Measurements from ENCODE around the gene PCSK5. TPM values are rescaled to one million over a fixed set of nuclear protein-coding genes. Genes with fewer than 3 reads are reported as not detected.

Gene PCSK5
- total RNA-seq, 4 donors from 2014 or later: 9.6 to 41.8 (median 15.1) TPM

DNA sequence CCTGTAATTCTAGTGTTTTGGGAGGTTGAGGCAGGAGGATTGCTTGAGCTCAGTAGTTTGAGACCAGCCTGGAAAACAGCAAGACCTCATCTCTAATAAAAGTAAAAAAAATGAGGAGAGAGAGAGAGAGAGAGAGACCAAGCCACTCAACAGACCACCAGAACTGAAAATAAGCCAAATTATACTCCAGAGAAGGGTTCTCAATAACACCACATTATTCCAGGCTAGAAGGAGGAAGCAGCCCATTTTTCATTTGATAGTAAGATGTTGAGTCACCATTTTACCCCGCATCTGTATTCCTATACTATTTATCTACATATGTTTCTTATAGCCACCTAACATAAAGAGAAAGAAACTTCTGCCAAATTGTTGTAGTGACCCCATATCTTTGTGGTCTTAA, 134.8 kb downstream of the PCSK5 start:
- Histone ChIP-seq H3K4me3 (replicated peaks in 1 of 3) (no peak overlapping the region), H3K4me1 (no peaks in the 10 kb centered on the region), H3K27ac (no peak overlapping the region), H3K27me3 (no peaks in the 10 kb centered on the region), H3K9me3 (no peaks in the 10 kb centered on the region), H3K36me3 (no peaks in the 10 kb centered on the region)
- TF ChIP-seq, protein P1, sequence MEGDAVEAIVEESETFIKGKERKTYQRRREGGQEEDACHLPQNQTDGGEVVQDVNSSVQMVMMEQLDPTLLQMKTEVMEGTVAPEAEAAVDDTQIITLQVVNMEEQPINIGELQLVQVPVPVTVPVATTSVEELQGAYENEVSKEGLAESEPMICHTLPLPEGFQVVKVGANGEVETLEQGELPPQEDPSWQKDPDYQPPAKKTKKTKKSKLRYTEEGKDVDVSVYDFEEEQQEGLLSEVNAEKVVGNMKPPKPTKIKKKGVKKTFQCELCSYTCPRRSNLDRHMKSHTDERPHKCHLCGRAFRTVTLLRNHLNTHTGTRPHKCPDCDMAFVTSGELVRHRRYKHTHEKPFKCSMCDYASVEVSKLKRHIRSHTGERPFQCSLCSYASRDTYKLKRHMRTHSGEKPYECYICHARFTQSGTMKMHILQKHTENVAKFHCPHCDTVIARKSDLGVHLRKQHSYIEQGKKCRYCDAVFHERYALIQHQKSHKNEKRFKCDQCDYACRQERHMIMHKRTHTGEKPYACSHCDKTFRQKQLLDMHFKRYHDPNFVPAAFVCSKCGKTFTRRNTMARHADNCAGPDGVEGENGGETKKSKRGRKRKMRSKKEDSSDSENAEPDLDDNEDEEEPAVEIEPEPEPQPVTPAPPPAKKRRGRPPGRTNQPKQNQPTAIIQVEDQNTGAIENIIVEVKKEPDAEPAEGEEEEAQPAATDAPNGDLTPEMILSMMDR (IDR thresholded peaks at IDR 0.05): no peak
- no peak for TF ChIP-seq POLR2A (IDR thresholded peaks at IDR 0.05)
- DNase-seq: no peak
- 84 to 98% methylated on average over 1 of the region's 1 CpG for WGBS, 2 donors
- intact Hi-C loops (cut with DNase I): no loop called here

DNA sequence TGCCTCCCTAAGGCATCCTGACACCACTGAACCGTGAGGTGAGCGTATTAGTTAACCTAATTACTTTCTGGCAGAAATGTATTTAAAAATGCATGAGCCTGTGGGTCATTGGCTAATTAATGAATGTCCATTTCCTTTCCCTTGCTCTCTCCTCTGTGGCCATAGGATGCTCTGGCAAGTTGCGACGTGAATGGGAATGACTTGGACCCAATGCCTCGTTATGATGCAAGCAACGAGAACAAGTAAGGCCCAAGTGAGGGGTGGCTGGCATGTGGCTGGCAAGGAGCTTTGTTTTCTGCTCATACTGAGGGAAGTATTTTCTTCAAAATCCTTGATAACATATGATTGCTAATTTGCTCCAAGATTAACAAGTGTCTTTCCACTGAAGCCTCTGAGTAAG, 136.3 kb downstream of the PCSK5 start:
- H3K27ac ChIP-seq: no peak overlapping the region
- H3K4me1 ChIP-seq: no peaks in the 10 kb centered on the region
- DNase-seq: no peak
- intact Hi-C loops (cut with DNase I): no loop called here
- no peak overlapping the region for H3K4me3 ChIP-seq (replicated peaks in 1 of 3)
- 96 to 97% methylated on average over 6 of the region's 6 CpGs for WGBS, 2 donors
- TF ChIP-seq, protein P1 (IDR thresholded peaks at IDR 0.05): no peak
- no peak for TF ChIP-seq POLR2A (IDR thresholded peaks at IDR 0.05)
- no peaks in the 10 kb centered on the region for H3K27me3 ChIP-seq
- no peaks in the 10 kb centered on the region for H3K9me3 ChIP-seq
- no peaks in the 10 kb centered on the region for H3K36me3 ChIP-seq

DNA sequence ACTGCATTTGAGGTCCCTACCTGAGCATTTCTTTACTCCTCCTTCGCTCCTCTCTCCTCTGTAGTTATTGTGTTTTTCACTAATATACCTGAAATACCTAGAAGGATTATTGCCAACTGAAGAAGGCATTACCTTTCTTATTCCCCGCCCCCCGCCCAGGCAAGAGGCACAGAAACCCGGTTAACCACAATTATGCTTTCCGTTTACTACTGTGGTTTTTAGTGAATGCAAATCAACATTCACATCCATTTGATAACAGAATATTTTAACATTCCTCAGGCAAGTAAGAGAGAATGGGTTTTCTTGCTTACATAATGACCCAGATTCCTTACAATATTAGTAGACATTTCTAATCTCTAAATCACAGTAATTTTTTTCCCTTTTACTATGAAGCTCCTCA, 136.9 kb downstream of the PCSK5 start:
- Histone ChIP-seq H3K4me3 (replicated peaks in 1 of 3) (no peak overlapping the region), H3K36me3 (no peaks in the 10 kb centered on the region), H3K4me1 (no peaks in the 10 kb centered on the region), H3K27me3 (no peaks in the 10 kb centered on the region), H3K9me3 (no peaks in the 10 kb centered on the region), H3K27ac (no peak overlapping the region)
- no peak for TF ChIP-seq POLR2A (IDR thresholded peaks at IDR 0.05)
- TF ChIP-seq, protein P1 (IDR thresholded peaks at IDR 0.05): no peak
- 88 to 95% methylated on average over 5 of the region's 5 CpGs for WGBS, 2 donors
- no peak for DNase-seq
- intact Hi-C loops (cut with DNase I): no loop called here

DNA sequence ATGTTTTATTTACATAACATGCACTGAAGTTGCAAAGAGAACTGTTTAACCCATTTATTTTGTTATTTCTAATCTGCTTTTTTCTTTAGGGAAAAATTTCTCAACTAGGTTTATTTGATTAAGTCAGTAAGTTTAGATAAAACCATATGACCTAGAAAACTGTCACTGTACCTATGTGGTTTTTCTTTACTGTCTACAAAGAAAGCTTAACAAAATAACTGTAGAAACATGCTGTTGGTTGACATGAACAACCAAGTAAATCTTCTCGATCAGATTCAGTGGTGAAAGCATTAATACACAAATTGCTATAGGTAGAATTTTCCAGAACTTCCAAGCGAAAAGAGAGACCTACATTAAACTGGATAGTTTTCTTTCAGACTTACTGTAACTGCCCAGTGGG, 137.4 kb downstream of the PCSK5 start:
- H3K4me3 ChIP-seq (replicated peaks in 1 of 3): no peak overlapping the region
- TF ChIP-seq, protein P1 (IDR thresholded peaks at IDR 0.05): no peak
- TF ChIP-seq POLR2A (IDR thresholded peaks at IDR 0.05): no peak
- no peaks in the 10 kb centered on the region for H3K27me3 ChIP-seq
- H3K36me3 ChIP-seq: no peaks in the 10 kb centered on the region
- DNase-seq: no peak
- 91 to 94% methylated on average over 2 of the region's 2 CpGs for WGBS, 2 donors
- no peak overlapping the region for H3K27ac ChIP-seq
- H3K4me1 ChIP-seq: no peaks in the 10 kb centered on the region
- H3K9me3 ChIP-seq: no peaks in the 10 kb centered on the region
- intact Hi-C loops (cut with DNase I): no loop called here

DNA sequence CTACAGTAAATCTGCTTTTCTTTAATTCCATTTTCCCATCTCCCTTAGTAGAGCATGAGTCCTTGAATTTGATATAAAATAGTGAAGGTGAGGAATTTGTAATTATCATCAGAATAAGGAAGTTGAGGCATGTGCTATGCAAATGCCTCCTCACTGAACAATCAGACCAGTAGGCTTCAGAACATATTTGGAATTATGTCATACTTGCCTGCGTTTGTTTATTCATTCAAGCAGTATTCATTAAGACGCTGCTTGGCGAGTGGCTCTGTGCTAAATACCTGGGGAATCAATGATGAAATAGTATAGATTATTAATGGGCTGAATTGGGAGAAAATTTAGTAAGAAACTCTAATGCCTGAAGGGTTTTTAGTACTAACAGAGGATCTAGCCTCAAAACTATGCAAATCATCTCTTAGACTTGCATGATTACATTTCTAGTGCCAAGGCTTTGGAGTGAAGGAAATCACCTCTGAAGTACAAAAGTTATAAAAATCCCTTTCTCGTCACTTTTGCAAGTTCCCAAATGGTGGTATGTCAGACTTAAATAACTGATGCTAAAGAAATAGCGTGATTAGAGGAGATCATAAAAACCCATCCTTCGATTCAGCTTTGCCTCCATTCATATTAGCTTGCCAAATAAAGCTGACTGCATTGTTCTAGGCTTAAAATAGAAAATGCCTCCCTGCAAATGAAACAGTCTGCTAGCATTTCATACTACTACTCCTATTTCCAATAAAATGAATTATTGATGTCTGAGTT, 141.7 kb downstream of the PCSK5 start:
- intact Hi-C loops (cut with DNase I): no loop called here
- no peaks in the 10 kb centered on the region for H3K27me3 ChIP-seq
- H3K36me3 ChIP-seq: no peaks in the 10 kb centered on the region
- DNase-seq: no peak
- no peak overlapping the region for H3K4me3 ChIP-seq (replicated peaks in 1 of 3)
- no peak overlapping the region for H3K27ac ChIP-seq
- TF ChIP-seq, protein P1 (IDR thresholded peaks at IDR 0.05): no peak
- TF ChIP-seq POLR2A (IDR thresholded peaks at IDR 0.05): no peak
- no peaks in the 10 kb centered on the region for H3K9me3 ChIP-seq
- H3K4me1 ChIP-seq: no peaks in the 10 kb centered on the region
- 84 to 90% methylated on average over 6 of the region's 6 CpGs for WGBS, 2 donors
